ENCODE measurements around the gene STRBP.
"Not testable (repeated sequence)": the region's sequence is repeated elsewhere in the genome, so short reads cannot be mapped to it uniquely, and the experiment has no call there.

STRBP gene

GRCh38 chr9:123217128-123217654 is 51.2 kb downstream of the STRBP start:
- peak overlapping the region; percentile 3 for H3K27ac ChIP-seq
- no peak for TF ChIP-seq CTCF (conservative IDR thresholded peaks at IDR 0.05)

- peak overlapping the region; percentile 3 for H3K27ac ChIP-seq
- TF ChIP-seq CTCF (conservative IDR thresholded peaks at IDR 0.05), result no peak
These were observed 52.1 kb downstream of the STRBP start for GRCh38 chr9:123216251-123216797.

GRCh38 chr9:123211081-123211480 is 57.3 kb downstream of the STRBP start:
- no peak for TF ChIP-seq CTCF (conservative IDR thresholded peaks at IDR 0.05)
- no peak overlapping the region for H3K27ac ChIP-seq

- H3K27ac ChIP-seq, result no peak overlapping the region
- TF ChIP-seq CTCF (conservative IDR thresholded peaks at IDR 0.05), result no peak
These were observed 59.7 kb downstream of the STRBP start for GRCh38 chr9:123208626-123209174.

GRCh38 chr9:123206065-123206464 is 62.3 kb downstream of the STRBP start:
- no peak for TF ChIP-seq CTCF (conservative IDR thresholded peaks at IDR 0.05)
- no peak overlapping the region for H3K27ac ChIP-seq

GRCh38 chr9:123201083-123201482 is 67.3 kb downstream of the STRBP start:
- TF ChIP-seq CTCF (conservative IDR thresholded peaks at IDR 0.05), result no peak
- no peak overlapping the region for H3K27ac ChIP-seq

GRCh38 chr9:123200469-123200868 is 67.9 kb downstream of the STRBP start:
- not testable (repeated sequence) for H3K27ac ChIP-seq

- no peak for TF ChIP-seq CTCF (conservative IDR thresholded peaks at IDR 0.05)
- no peak overlapping the region for H3K27ac ChIP-seq
These were observed 72.3 kb downstream of the STRBP start for GRCh38 chr9:123196124-123196523.

All from VCaP (cell line).